SK-N-SH (cell line): Measurements from ENCODE around the gene TMEM117. TPM values are rescaled to one million over a fixed set of nuclear protein-coding genes. Genes with fewer than 3 reads are reported as not detected.

Source experiments
- CTCF ChIA-PET: fragments of 300-600, 350-600 bp; formaldehyde crosslinking; extraction: SDS; loops from one replicate; lab custom pipeline; 2021; lab: Yijun Ruan, JAX
- POLR2A ChIA-PET: fragments of 350-600 bp; sonication (Branson Sonifier 250); formaldehyde crosslinking; extraction: SDS; loops from one replicate; lab custom pipeline; 2020; ENCODE audit warnings: antibody characterized with exemption, inconsistent platforms; lab: Yijun Ruan, JAX
- DNase-seq: peaks from one replicate; pipeline ENCODE4 v3.0.0; 2012
- H2AFZ ChIP-seq: fragments of 200-600 bp; sonication (generic); 2 replicates; pipeline ENCODE4 v1.8.1; 2016; ENCODE audit warnings: antibody characterized with exemption, mild to moderate bottlenecking, low read depth
- H3F3A ChIP-seq: fragments of 200-600 bp; sonication (generic); replicated peaks from 2 replicates; pipeline ENCODE3; 2016; ENCODE audit warnings: antibody characterized with exemption, mild to moderate bottlenecking; ENCODE audit not compliant: insufficient read depth
- H3K27ac ChIP-seq, 2 experiments: fragments of 200-500 bp in 1 of 2; fragments of 200-600 bp in 1 of 2; sonication (Bioruptor generic) in 1 of 2; sonication (generic), shearing (Covaris generic) in 1 of 2; 2 replicates each; pipeline versions ENCODE4 v1.5.1 to v1.6.1; 2014 to 2016; ENCODE audit warnings: low read depth in 2 of 2, inconsistent platforms in 1 of 2, low read length in 1 of 2, mild to moderate bottlenecking in 1 of 2, mixed read lengths in 1 of 2
- H3K27me3 ChIP-seq: fragments of 200-600 bp; sonication (generic), shearing (Covaris generic); 2 replicates; pipeline ENCODE4 v1.6.1; 2016; ENCODE audit warnings: mixed run types; ENCODE audit not compliant: insufficient read depth
- H3K36me3 ChIP-seq, 2 experiments: fragments of 200-500 bp in 1 of 2; fragments of 200-600 bp in 1 of 2; sonication (Bioruptor generic) in 1 of 2; sonication (generic) in 1 of 2; replicated peaks in 1 of 2; 2 replicates each; pipeline versions ENCODE3 to v1.5.1; 2014 to 2016; ENCODE audit warnings: low read length in 1 of 2, mild to moderate bottlenecking in 1 of 2; ENCODE audit not compliant: insufficient read depth in 2 of 2, control insufficient read depth in 1 of 2
- H3K4me1 ChIP-seq, 2 experiments: fragments of 200-500 bp in 1 of 2; fragments of 200-600 bp in 1 of 2; sonication (Bioruptor generic) in 1 of 2; sonication (generic), shearing (Covaris generic) in 1 of 2; 2 replicates each; pipeline versions ENCODE4 v1.5.1 to v1.6.1; 2014 to 2016; ENCODE audit warnings: low read depth in 1 of 2, low read length in 1 of 2, mixed run types in 1 of 2; ENCODE audit not compliant: insufficient read depth in 2 of 2, control insufficient read depth in 1 of 2
- H3K4me2 ChIP-seq: fragments of 200-600 bp; sonication (generic), shearing (Covaris generic); 2 replicates; pipeline ENCODE4 v1.6.1; 2017; ENCODE audit warnings: mixed run types
- H3K4me3 ChIP-seq, 2 experiments: fragments of 200-500 bp in 1 of 2; fragments of 200-600 bp in 1 of 2; sonication (Bioruptor generic) in 1 of 2; sonication (generic), shearing (Covaris generic) in 1 of 2; 2 replicates each; pipeline versions ENCODE4 v1.5.1 to v1.8.1; 2014 to 2016; ENCODE audit warnings: low read depth in 2 of 2, inconsistent platforms in 1 of 2, low read length in 1 of 2, mild to moderate bottlenecking in 1 of 2, mixed read lengths in 1 of 2, moderate library complexity in 1 of 2
- H3K79me2 ChIP-seq: fragments of 200-600 bp; sonication (generic); 2 replicates; pipeline ENCODE4 v1.8.1; 2017; ENCODE audit warnings: mild to moderate bottlenecking; ENCODE audit not compliant: insufficient read depth
- H3K9ac ChIP-seq: fragments of 200-600 bp; sonication (generic); 2 replicates; pipeline ENCODE4 v1.6.1; 2017; ENCODE audit warnings: mixed run types
- H3K9me2 ChIP-seq: fragments of 200-600 bp; sonication (generic); 2 replicates; pipeline ENCODE4 v1.6.1; 2017; ENCODE audit warnings: mixed run types
- H3K9me3 ChIP-seq: fragments of 200-600 bp; sonication (generic); 2 replicates; pipeline ENCODE4 v1.6.1; 2017; ENCODE audit warnings: mixed run types, mild to moderate bottlenecking, moderate library complexity
- H4K20me1 ChIP-seq: fragments of 200-600 bp; sonication (generic); 2 replicates; pipeline ENCODE4 v1.6.1; 2017; ENCODE audit warnings: mild to moderate bottlenecking, mixed run types; ENCODE audit not compliant: insufficient read depth
- CHD2 ChIP-seq: fragments of 150-350 bp; IDR thresholded peaks from 2 replicates; pipeline ENCODE4 v1.6.1; 2018; ENCODE audit warnings: low read length; ENCODE audit not compliant: partially characterized antibody
- ELF1 ChIP-seq: IDR thresholded peaks from 2 replicates; pipeline ENCODE4 v1.4.0; 2012
- EP300 ChIP-seq, 2 experiments: IDR thresholded peaks; 2 replicates each; pipeline versions ENCODE4 v1.4.0 to v1.6.1; 2012; ENCODE audit warnings: borderline replicate concordance in 1 of 2, low read depth in 1 of 2, low read length in 1 of 2
- FOXJ3 ChIP-seq: sonication (generic); formaldehyde crosslinking; IDR thresholded peaks from 2 replicates; pipeline ENCODE4 v1.5.1; 2020; ENCODE audit warnings: mild to moderate bottlenecking, missing genetic modification reagents
- FOXM1 ChIP-seq: IDR thresholded peaks from 2 replicates; pipeline ENCODE4 v1.4.0; 2012; ENCODE audit warnings: low read depth, mild to moderate bottlenecking
- GATA2 ChIP-seq: sonication (generic); formaldehyde crosslinking; IDR thresholded peaks from 2 replicates; pipeline ENCODE4 v1.5.0; 2020; ENCODE audit warnings: mild to moderate bottlenecking, missing genetic modification reagents
- JUND ChIP-seq: IDR thresholded peaks from 2 replicates; pipeline ENCODE4 v1.4.0; 2012
- MEF2A ChIP-seq: IDR thresholded peaks from 2 replicates; pipeline ENCODE4 v1.4.0; 2012; ENCODE audit warnings: low read depth, borderline replicate concordance
- MXI1 ChIP-seq: IDR thresholded peaks from 2 replicates; pipeline ENCODE4 v1.6.1; 2012; ENCODE audit warnings: mild to moderate bottlenecking, low read depth, low read length, improper control_type of control experiment
- NRF1 ChIP-seq: IDR thresholded peaks from 2 replicates; pipeline ENCODE4 v1.6.1; 2012; ENCODE audit warnings: low read depth, mild to moderate bottlenecking, low read length
- RCOR1 ChIP-seq: fragments of 150-350 bp; IDR thresholded peaks from 2 replicates; pipeline ENCODE4 v1.6.1; 2017; ENCODE audit warnings: antibody characterized with exemption, low read length
- SIN3A ChIP-seq: IDR thresholded peaks from 2 replicates; pipeline ENCODE4 v1.6.1; 2012; ENCODE audit warnings: low read depth, mild to moderate bottlenecking, low read length, moderate library complexity, borderline replicate concordance
- TAF1 ChIP-seq: IDR thresholded peaks from 2 replicates; pipeline ENCODE4 v1.6.1; 2012; ENCODE audit warnings: low read depth, mild to moderate bottlenecking, low read length, moderate library complexity, borderline replicate concordance
- USF1 ChIP-seq: IDR thresholded peaks from 2 replicates; pipeline ENCODE4 v1.4.0; 2012; ENCODE audit warnings: low read depth, borderline replicate concordance
- YY1 ChIP-seq: IDR thresholded peaks from 2 replicates; pipeline ENCODE4 v1.4.0; 2012; ENCODE audit warnings: low read depth, mild to moderate bottlenecking
- WGBS: methylation state at CpG from one replicate; pipeline ENCODE4 v1.1.6; 2017; ENCODE audit warnings: low lambda C conversion rate; 5-methylcytosine and 5-hydroxymethylcytosine counted together
- polyA plus RNA-seq, 3 experiments: library from polyadenylated mRNA; depleted of rRNA; stranded (reverse); fragments of >200 nt; gene quantifications; 2 replicates each; pipeline ENCODE4 v1.2.3, GENCODE V29; 2012
- TF ChIP-seq, protein P1 (sequence below): fragments of 150-350 bp; IDR thresholded peaks from 2 replicates; pipeline ENCODE4 v1.6.1; 2017; ENCODE audit warnings: antibody characterized with exemption, low read length, low read depth, borderline replicate concordance
- TF ChIP-seq, protein P2 (sequence below): IDR thresholded peaks from 2 replicates; pipeline ENCODE4 v1.4.0; 2012; ENCODE audit warnings: low read depth, borderline replicate concordance

The TMEM117 gene
- polyA plus RNA-seq, 1 of the 3 experiments (the other 2 are of a cell fraction) = 0.81 TPM

DNA sequence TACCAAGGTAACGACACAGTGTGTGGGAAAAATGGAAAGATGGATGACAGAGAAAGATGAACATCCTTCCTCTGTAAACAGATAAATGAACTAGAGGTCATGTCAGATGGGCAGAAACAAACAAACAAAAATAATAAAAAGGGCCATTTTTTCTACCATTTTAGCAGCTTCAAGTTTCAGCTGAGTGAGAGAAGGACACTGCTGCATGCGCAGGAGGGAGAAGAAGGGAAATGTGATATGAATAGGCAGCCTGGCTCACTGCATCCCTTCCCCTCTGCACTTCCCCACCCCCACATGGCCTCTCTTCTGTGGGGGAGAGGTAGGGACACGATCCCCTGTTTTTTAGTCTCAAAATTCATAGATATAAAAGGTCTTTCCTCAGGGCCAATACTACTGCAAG lies 548.3 kb downstream of the TMEM117 start:
- 54% methylated on average over 3 of the region's 3 CpGs for WGBS
- no peaks in the 10 kb centered on the region for H4K20me1 ChIP-seq
- H3K9me3 ChIP-seq = no peaks in the 10 kb centered on the region
- POLR2A ChIA-PET = no interaction called here
- H3K4me2 ChIP-seq = no peak overlapping the region
- no peaks in the 10 kb centered on the region for H3K27me3 ChIP-seq
- no peak overlapping the region for H3K27ac ChIP-seq
- no peak overlapping the region for H3K4me3 ChIP-seq
- no peak for TF ChIP-seq RCOR1
- no peak for TF ChIP-seq CHD2
- TF ChIP-seq GATA2 (CRISPR knock-in tag) = no peak
- TF ChIP-seq ELF1 = no peak
- TF ChIP-seq NRF1 = no peak
- TF ChIP-seq MXI1 = no peak
- TF ChIP-seq EP300 (IDR thresholded peaks at IDR 0.05; ENCODE audit: borderline replicate concordance in 1 of 2, low read depth in 1 of 2, low read length in 1 of 2) = no peak
- no peak for TF ChIP-seq FOXJ3 (CRISPR knock-in tag)
- TF ChIP-seq, protein P1, sequence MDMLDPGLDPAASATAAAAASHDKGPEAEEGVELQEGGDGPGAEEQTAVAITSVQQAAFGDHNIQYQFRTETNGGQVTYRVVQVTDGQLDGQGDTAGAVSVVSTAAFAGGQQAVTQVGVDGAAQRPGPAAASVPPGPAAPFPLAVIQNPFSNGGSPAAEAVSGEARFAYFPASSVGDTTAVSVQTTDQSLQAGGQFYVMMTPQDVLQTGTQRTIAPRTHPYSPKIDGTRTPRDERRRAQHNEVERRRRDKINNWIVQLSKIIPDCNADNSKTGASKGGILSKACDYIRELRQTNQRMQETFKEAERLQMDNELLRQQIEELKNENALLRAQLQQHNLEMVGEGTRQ = no peak
- peaks cover 0 to 16% of the 10 kb centered on the region in 2 experiments; a peak in 2 of 4 replicates for H3K4me1 ChIP-seq
- CTCF ChIA-PET = no interaction called here
- no peak overlapping the region for H2AFZ ChIP-seq
- H3K36me3 ChIP-seq = no peaks in the 10 kb centered on the region
- DNase-seq = no peak
- H3K79me2 ChIP-seq = no peaks in the 10 kb centered on the region
- no peaks in the 10 kb centered on the region for H3K9me2 ChIP-seq
- H3K9ac ChIP-seq = no peak overlapping the region
- H3F3A ChIP-seq = no peaks in the 10 kb centered on the region

GRCh38 chr12:44385964-44386363 lies 550.1 kb downstream of the TMEM117 start:
- no peaks in the 10 kb centered on the region for H3K36me3 ChIP-seq
- no peaks in the 10 kb centered on the region for H3K27me3 ChIP-seq
- ChIA-PET CTCF (interaction anchor here (0.9 to 1.3 kb wide), 2 partner anchors 370 to 562 kb away, joined by 3 read pairs; no protein-coding TSS in a partner anchor), POLR2A (no interaction called here)
- WGBS = 9% methylated on average over 4 of the region's 4 CpGs
- H3K9ac ChIP-seq = no peak overlapping the region
- no peaks in the 10 kb centered on the region for H3K9me3 ChIP-seq
- no peaks in the 10 kb centered on the region for H3F3A ChIP-seq
- no peaks in the 10 kb centered on the region for H3K9me2 ChIP-seq
- peak overlapping the region in 1 of 2 experiments; percentile 53; a peak in 2 of 4 replicates for H3K27ac ChIP-seq
- TF ChIP-seq RCOR1 (peak; percentile 33; the same call in 1 of the 2 replicates), GATA2 (CRISPR knock-in tag) (peak; percentile 83), FOXM1 (no peak), FOXJ3 (CRISPR knock-in tag) (0 out of 2 replicates have a peak, but pooled peaks have one; percentile 69), EP300 (IDR thresholded peaks at IDR 0.05; ENCODE audit: borderline replicate concordance in 1 of 2, low read depth in 1 of 2, low read length in 1 of 2) (peak in 1 of 2 experiments; percentile 83; a peak in 2 of 4 replicates)
- H4K20me1 ChIP-seq = no peaks in the 10 kb centered on the region
- H3K79me2 ChIP-seq = no peaks in the 10 kb centered on the region
- H3K4me2 ChIP-seq = no peak overlapping the region
- H3K4me1 ChIP-seq = peaks cover 0 to 9% of the 10 kb centered on the region in 2 experiments; a peak in 2 of 4 replicates
- H2AFZ ChIP-seq = no peak overlapping the region
- peak; percentile 21 for DNase-seq
- no peak overlapping the region for H3K4me3 ChIP-seq

GRCh38 chr12:44387581-44387980 lies 551.7 kb downstream of the TMEM117 start:
- H3F3A ChIP-seq = no peaks in the 10 kb centered on the region
- H3K9me3 ChIP-seq = no peaks in the 10 kb centered on the region
- no peak overlapping the region for H3K9ac ChIP-seq
- no peaks in the 10 kb centered on the region for H3K9me2 ChIP-seq
- H3K27ac ChIP-seq = no peak overlapping the region
- POLR2A ChIA-PET = no interaction called here
- H3K4me1 ChIP-seq = peaks cover 0 to 9% of the 10 kb centered on the region in 2 experiments; a peak in 2 of 4 replicates
- no peak overlapping the region for H3K4me3 ChIP-seq
- H3K36me3 ChIP-seq = no peaks in the 10 kb centered on the region
- no peaks in the 10 kb centered on the region for H3K27me3 ChIP-seq
- no peak overlapping the region for H2AFZ ChIP-seq
- no peak for DNase-seq
- no peaks in the 10 kb centered on the region for H3K79me2 ChIP-seq
- H3K4me2 ChIP-seq = no peak overlapping the region
- H4K20me1 ChIP-seq = no peaks in the 10 kb centered on the region
- CTCF ChIA-PET = no interaction called here
- TF ChIP-seq MXI1 (no peak), MEF2A (no peak), CHD2 (no peak), JUND (no peak), SIN3A (no peak), TAF1 (no peak), YY1 (no peak), USF1 (no peak)
- TF ChIP-seq, protein P1 = no peak
- TF ChIP-seq, protein P2, sequence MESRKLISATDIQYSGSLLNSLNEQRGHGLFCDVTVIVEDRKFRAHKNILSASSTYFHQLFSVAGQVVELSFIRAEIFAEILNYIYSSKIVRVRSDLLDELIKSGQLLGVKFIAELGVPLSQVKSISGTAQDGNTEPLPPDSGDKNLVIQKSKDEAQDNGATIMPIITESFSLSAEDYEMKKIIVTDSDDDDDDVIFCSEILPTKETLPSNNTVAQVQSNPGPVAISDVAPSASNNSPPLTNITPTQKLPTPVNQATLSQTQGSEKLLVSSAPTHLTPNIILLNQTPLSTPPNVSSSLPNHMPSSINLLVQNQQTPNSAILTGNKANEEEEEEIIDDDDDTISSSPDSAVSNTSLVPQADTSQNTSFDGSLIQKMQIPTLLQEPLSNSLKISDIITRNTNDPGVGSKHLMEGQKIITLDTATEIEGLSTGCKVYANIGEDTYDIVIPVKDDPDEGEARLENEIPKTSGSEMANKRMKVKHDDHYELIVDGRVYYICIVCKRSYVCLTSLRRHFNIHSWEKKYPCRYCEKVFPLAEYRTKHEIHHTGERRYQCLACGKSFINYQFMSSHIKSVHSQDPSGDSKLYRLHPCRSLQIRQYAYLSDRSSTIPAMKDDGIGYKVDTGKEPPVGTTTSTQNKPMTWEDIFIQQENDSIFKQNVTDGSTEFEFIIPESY = no peak
